HG02885 (cell line): Measurements from ENCODE around the gene AKT1S1.
A peak's percentile ranks its signal among the peaks of the same experiment; 100 is the strongest.

ENCODE experiments used
- ATAC-seq: cut with Tn5 transposase; IDR thresholded peaks from one replicate; pipeline ENCODE4 v1.9.1; 2021; ENCODE audit warnings: mild to moderate bottlenecking; ENCODE audit not compliant: unreplicated experiment, poor library complexity

Gene AKT1S1

GRCh38 chr19:49887037-49887664 is 10.0 kb upstream of the AKT1S1 start:
- ATAC-seq = no peak

GRCh38 chr19:49884760-49885159 is 7.6 kb upstream of the AKT1S1 start:
- no peak for ATAC-seq

DNA sequence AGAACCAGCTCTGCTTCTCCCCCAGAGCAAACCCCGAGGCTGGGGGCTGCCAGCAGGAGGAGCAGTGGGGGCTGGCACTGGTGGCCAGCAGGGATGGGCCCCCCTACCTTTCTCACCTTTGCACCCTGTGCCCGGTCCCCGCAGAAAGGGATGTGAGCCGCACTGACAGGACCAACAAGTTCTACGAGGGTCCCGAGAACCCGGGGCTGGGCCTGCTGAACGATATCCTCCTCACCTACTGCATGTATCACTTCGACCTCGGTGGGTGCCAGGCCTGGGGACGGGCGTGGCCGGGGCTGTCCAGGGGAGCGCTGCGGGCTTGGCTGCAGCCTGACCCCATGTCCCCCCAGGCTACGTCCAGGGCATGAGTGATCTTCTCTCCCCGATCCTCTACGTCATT is 7.0 kb upstream of the AKT1S1 start:
- ATAC-seq = no peak

DNA sequence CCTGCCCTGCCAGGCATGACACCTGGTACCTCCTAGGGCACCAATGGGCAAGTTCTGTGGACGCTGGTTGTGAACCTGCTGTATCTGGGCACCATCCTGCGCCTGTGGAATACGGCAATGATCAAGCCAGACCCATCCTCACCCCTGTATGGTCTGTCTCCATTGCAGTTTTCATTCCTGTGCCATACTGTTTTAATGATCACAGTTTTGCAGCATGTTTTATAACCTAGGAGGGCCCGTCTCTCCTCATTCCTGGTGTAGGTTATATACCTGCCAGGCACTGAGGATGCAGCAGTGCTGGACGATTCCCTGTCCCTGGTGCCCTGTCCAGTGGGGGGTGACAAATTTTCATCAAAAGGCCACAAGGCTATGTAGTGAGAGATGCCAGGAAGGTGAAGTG is 5.9 kb upstream of the AKT1S1 start:
- ATAC-seq = no peak

DNA sequence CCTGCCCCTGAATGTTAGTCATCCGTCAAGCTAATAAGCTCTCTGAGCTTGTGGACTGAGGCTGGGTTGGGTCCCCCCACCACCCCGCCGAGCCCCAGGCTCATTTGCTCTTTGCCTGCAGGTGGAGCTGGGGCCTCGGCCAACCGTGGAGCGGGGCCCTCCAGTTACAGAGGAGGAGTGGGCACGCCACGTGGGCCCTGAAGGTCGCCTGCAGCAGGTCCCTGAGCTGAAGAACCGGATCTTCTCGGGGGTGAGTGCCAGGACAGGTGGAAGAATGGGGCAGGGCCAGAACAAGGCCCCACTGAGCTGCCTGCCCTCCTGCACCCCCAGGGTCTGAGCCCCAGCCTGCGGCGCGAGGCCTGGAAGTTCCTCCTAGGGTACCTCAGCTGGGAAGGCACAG is 5.5 kb upstream of the AKT1S1 start:
- ATAC-seq = no peak

DNA sequence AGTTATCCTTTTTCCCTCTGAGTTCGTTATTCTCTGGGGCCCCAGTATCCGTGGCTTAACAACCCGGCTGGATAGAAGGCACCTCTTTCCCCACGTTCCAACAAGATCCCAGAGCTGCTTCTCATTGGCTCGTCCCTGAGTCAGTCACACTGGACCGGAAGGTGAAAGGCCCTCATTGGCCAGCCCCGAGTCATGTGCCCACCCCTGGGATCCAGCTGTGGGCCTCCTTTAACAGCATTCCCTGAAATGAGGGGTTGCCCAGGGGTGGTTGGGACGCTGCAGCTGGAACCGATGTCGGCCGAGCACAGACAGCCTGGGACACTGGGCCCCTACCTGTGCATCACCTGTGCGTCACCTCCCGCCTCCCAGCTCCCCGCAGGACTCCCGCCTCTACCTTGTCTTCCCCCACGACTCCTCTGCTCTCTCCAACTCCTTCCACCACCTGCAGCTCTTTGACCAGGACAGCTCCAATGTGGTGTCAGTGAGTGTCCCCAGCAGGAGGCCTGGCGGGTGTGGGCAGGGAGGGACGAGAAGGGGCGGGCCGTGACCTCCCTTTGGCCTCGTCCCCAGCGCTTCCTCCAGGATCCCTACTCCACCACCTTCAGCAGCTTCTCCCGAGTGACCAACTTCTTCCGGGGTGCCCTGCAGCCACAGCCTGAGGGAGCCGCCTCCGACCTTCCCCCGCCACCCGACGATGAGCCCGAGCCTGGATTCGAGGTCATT is 4.7 kb upstream of the AKT1S1 start:
- no peak for ATAC-seq

DNA sequence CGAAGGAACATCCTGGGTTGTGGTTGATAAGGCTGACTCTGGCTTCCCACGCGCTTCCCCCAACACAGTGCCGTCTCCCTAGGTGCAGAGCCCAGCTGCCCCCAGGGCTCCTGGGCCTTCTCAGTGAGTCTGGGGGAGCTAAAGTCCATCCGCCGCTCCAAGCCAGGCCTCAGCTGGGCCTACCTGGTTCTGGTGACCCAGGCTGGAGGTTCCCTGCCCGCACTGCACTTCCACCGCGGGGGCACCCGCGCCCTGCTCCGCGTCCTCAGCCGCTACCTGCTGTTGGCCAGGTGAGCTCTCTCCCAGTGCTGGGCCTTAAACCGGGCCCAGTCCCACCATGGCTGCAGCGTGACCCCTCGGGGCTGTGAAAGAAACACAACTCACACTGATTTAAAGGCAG is 4.0 kb upstream of the AKT1S1 start:
- no peak for ATAC-seq

DNA sequence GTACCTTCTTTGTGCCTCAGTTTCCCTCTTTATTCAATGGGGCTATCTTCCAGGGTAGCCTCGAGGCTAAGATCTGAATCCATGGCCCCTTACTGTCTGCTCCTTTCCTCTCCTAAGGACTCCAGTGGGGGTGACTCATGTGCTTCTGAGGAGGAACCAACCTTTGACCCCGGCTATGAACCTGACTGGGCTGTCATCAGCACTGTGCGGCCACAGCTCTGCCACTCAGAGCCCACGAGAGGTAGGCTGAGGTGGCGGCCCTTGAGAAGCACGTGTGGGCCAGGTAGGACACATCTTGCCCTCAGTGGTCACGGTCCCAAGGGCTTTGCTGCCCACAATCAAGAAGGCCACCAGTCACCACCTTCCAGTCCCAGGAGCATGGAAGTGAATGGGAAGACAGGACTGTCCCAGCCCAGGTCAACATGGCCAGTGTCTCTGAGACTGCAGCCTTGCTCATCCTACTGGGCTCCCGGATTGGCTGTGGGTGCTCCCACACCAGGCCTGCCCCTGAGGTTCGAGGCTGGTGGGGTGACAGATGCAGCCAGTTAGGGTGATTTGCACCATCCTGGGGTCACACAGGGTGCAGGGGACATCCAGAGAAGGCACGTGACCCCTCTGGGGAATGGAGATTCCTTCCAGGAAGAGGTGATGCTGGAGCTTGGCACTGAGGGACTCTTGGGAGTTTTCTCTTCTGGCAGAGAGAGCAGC is 3.2 kb upstream of the AKT1S1 start:
- ATAC-seq = no peak

- ATAC-seq = no peak
These were observed 2.2 kb upstream of the AKT1S1 start for GRCh38 chr19:49879243-49879963.

DNA sequence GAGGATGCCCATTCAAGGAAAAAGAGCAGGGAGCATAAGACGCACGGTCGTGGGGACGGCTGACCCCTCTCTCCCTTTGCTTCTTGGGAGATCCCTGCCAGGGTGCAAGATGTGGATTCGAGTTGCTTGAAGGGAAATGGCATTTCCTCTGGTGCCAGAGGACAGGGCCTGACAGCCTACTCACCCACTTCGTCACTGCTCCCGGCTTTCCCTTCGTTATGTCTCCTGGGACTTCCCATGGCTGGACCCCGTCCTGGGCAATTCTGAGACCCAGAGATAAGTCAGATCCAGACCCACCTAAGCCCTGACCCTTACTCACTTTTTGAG is 1.6 kb upstream of the AKT1S1 start:
- ATAC-seq = no peak

DNA sequence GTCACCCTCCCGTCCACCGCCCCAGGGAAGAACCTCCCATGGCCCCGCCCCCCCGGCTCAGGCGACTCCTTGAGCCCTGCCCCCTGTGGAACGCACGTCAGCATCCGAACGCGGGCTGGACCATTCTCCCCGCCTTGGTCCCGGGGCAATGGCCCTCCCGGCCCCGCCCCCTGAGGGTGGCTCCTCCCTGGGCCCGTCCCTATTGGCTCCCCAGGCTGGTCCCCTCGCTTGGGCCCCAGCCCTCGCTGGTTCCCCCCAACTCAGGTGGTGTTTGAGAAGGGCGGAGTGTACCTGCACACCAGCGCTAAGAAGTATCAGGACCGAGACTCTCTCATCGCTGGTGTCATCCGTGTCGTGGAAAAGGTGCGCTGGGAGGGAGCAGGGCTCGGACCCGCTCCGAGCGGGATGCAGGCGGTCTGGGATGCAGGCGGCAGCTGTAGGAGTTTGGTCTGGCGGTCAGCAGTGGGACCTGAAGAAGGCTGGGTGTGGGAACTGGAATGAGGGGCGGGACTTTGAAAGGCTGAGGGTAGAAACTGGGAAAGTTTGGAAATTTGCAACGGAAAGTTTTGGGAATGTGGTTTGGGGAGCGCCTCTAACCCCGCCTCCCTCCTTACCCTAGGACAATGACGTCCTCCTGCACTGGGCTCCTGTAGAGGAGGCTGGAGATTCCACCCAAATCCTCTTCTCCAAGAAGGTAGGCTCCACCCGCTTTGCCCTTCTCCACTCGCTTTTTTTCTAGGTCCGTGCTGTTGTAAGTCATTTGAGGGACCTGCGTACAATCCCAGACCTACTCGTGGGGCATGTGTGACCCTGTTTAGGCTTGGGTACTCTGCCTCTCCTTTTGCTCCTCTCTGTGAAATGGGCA is 956 bp upstream of the AKT1S1 start:
- peak; percentile 56 for ATAC-seq

- ATAC-seq = peak; percentile 53
These were observed 634 bp downstream of the AKT1S1 start for GRCh38 chr19:49876422-49877019.

DNA sequence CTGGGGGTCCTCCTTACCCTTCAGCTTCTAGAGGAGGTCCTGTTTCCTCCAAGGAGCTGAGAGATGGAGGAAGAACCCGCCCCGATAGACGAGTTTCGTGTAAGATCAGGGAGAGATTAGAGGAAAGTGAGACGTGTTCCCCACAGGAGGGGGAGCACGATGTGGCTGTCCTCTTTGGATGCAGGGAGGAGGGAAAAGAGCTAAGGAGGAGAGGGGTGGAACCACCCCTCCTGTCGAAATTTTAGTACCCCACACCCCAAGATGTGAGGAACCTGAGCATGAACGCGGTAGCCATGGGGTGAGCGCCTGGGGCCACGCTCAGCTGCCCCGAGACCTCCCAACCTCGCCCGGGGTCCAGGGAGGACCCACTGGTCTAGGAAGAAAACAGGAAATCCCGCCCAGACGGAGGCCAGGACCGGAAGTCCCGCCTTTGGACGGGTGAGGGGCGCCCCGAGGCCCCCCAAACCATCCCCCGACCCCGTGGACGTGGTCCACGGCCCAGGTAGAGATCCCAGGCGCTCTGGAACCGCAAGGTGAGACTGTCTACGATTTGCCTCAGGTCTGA is 1.2 kb downstream of the AKT1S1 start:
- ATAC-seq = no peak

- ATAC-seq = no peak
These were observed 2.0 kb downstream of the AKT1S1 start for GRCh38 chr19:49875177-49875576.

- no peak for ATAC-seq
These were observed 2.5 kb downstream of the AKT1S1 start for GRCh38 chr19:49874503-49875157.

GRCh38 chr19:49873834-49874233 is 3.3 kb downstream of the AKT1S1 start:
- ATAC-seq = no peak

- no peak for ATAC-seq
These were observed 4.0 kb downstream of the AKT1S1 start for GRCh38 chr19:49873129-49873521.

DNA sequence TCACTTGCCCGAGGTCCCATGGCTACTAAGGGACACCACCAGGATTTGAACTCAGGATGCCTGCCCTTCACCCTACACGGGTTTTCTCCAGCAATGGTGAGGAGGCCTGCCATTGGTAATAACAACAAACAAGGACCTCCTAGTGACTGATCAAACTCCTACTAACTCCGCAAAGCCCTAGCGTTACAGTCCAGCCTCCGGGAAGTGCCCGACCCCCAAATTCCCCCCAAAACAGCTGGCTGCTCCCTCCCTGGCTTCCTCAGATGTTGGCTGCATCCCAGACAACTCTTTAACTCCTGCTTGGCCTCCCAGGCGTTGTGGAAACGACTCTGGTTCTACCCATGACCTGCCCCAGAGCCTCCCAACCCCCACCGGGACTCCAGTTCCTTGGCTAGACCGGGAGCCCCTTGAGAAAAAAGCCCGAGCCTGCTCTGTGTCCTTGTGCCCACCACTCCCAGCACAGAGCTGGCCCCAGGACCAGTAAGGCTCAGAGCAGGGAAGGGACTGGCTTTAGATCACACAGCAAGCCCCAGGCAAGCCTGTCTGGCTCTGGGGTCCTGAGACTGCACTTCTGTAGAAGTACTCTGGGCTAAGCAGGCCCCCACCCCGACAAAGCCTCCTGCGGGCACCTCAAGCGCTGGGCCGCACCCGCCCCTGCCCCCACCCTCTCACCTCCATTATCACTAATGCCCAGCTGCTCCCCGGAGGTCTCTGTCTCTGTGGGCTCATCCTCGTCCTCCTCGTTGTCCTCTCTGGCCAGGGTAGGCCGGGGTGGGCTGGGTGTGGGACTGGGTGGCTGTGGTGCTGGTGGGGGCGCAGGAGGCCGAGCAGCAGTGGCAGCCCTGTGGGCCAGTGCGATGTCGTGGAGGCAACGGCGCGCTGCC is 4.7 kb downstream of the AKT1S1 start:
- no peak for ATAC-seq
